ENCODE results near the gene MTERF1. TPM values are rescaled to one million over a fixed set of nuclear protein-coding genes. Genes with fewer than 3 reads are reported as not detected.

Gene MTERF1
- total RNA-seq, 1 donor from 2014 or later, result 13.5 TPM

GRCh38 chr7:91916051-91916440 is 35.5 kb upstream of the MTERF1 start:
- no peak for TF ChIP-seq CTCF (IDR thresholded peaks at IDR 0.05)
- intact Hi-C loops (cut with DNase I), result no loop called here
- no peak for ATAC-seq
- no peaks in the 10 kb centered on the region for H3K9me3 ChIP-seq
- H3K27ac ChIP-seq, result no peak overlapping the region
- H3K27me3 ChIP-seq, result no peaks in the 10 kb centered on the region
- DNase-seq, result no peak
- H3K4me3 ChIP-seq, result no peak overlapping the region
- no peaks in the 10 kb centered on the region for H3K36me3 ChIP-seq
- no peaks in the 10 kb centered on the region for H3K4me1 ChIP-seq

- Histone ChIP-seq H3K36me3 (no peaks in the 10 kb centered on the region), H3K27me3 (no peaks in the 10 kb centered on the region), H3K27ac (no peak overlapping the region), H3K4me1 (no peaks in the 10 kb centered on the region), H3K9me3 (no peaks in the 10 kb centered on the region), H3K4me3 (no peak overlapping the region)
- no peak for TF ChIP-seq CTCF (IDR thresholded peaks at IDR 0.05)
- intact Hi-C loops (cut with DNase I), result no loop called here
- DNase-seq (no peak), ATAC-seq (no peak)
Measured at GRCh38 chr7:91915401-91916050, 35.0 kb upstream of the MTERF1 start.

- no peak for ATAC-seq
- Histone ChIP-seq H3K27ac (no peak overlapping the region), H3K27me3 (no peaks in the 10 kb centered on the region), H3K9me3 (no peaks in the 10 kb centered on the region), H3K36me3 (no peaks in the 10 kb centered on the region), H3K4me3 (no peak overlapping the region), H3K4me1 (no peaks in the 10 kb centered on the region)
- DNase-seq, result no peak
- no peak for TF ChIP-seq CTCF (IDR thresholded peaks at IDR 0.05)
- intact Hi-C loops (cut with DNase I), result no loop called here
Measured at GRCh38 chr7:91913612-91914011, 33.1 kb upstream of the MTERF1 start.

- Histone ChIP-seq H3K9me3 (no peaks in the 10 kb centered on the region), H3K36me3 (no peaks in the 10 kb centered on the region), H3K27ac (no peak overlapping the region), H3K4me1 (no peaks in the 10 kb centered on the region), H3K4me3 (no peak overlapping the region), H3K27me3 (no peaks in the 10 kb centered on the region)
- intact Hi-C loops (cut with DNase I), result no loop called here
- DNase-seq, result no peak
- no peak for TF ChIP-seq CTCF (IDR thresholded peaks at IDR 0.05)
- ATAC-seq, result no peak
Measured at GRCh38 chr7:91912494-91912893, 32.0 kb upstream of the MTERF1 start.

- DNase-seq, result no peak
- no peak for ATAC-seq
- Histone ChIP-seq H3K4me3 (no peak overlapping the region), H3K27ac (no peak overlapping the region), H3K4me1 (no peaks in the 10 kb centered on the region), H3K36me3 (no peaks in the 10 kb centered on the region), H3K9me3 (no peaks in the 10 kb centered on the region), H3K27me3 (no peaks in the 10 kb centered on the region)
- TF ChIP-seq CTCF (IDR thresholded peaks at IDR 0.05), result no peak
- intact Hi-C loops (cut with DNase I), result no loop called here
Measured at GRCh38 chr7:91911121-91911520, 30.6 kb upstream of the MTERF1 start.

- no peak overlapping the region for H3K4me3 ChIP-seq
- intact Hi-C loops (cut with DNase I), result no loop called here
- no peak for TF ChIP-seq CTCF (IDR thresholded peaks at IDR 0.05)
- DNase-seq (no peak), ATAC-seq (no peak)
- no peaks in the 10 kb centered on the region for H3K36me3 ChIP-seq
- no peaks in the 10 kb centered on the region for H3K4me1 ChIP-seq
- no peak overlapping the region for H3K27ac ChIP-seq
- H3K27me3 ChIP-seq, result no peaks in the 10 kb centered on the region
- no peaks in the 10 kb centered on the region for H3K9me3 ChIP-seq
Measured at GRCh38 chr7:91910171-91910570, 29.7 kb upstream of the MTERF1 start.

All from upper lobe of right lung (tissue), 1 donor.